Mammary epithelial cell (primary cell): ENCODE measurements around the gene STXBP5.

ENCODE experiments used
- EZH2 ChIP-seq: IDR thresholded peaks from 2 replicates; pipeline ENCODE4 v1.6.1; 2012; ENCODE audit warnings: low read length, inconsistent platforms, borderline replicate concordance
- TF ChIP-seq, protein P1 (sequence below), 2 donors: IDR thresholded peaks in 1 of 2; conservative IDR thresholded peaks in 1 of 2; 2 replicates each; pipeline ENCODE4 v1.5.1; 2011 to 2012; ENCODE audit warnings: inconsistent platforms in 2 of 2, low read length in 2 of 2, mild to moderate bottlenecking in 2 of 2, control low read depth in 1 of 2, low read depth in 1 of 2; ENCODE audit not compliant: insufficient read depth in 1 of 2; ENCODE audit errors: extremely low read depth in 1 of 2

DNA sequence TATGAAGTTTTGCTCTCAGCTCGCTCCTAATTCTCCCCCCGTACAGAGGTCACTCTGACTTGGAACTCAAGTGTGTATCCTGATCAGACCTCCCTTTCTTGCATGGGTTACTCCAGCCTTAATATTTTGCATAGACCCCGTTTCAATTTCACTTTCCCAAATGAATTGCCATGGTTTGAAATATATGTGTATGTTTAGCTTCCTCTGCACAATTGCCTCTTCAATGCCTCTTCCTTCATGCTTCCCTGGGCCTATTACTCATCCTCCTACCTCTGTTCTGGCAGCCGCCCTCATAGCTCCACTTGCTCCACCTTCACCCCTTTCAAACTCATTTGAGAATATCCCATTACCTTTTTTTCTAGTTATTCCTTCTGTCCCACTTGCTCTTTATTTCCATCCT is 214.3 kb downstream of the STXBP5 start:
- TF ChIP-seq, protein P1, sequence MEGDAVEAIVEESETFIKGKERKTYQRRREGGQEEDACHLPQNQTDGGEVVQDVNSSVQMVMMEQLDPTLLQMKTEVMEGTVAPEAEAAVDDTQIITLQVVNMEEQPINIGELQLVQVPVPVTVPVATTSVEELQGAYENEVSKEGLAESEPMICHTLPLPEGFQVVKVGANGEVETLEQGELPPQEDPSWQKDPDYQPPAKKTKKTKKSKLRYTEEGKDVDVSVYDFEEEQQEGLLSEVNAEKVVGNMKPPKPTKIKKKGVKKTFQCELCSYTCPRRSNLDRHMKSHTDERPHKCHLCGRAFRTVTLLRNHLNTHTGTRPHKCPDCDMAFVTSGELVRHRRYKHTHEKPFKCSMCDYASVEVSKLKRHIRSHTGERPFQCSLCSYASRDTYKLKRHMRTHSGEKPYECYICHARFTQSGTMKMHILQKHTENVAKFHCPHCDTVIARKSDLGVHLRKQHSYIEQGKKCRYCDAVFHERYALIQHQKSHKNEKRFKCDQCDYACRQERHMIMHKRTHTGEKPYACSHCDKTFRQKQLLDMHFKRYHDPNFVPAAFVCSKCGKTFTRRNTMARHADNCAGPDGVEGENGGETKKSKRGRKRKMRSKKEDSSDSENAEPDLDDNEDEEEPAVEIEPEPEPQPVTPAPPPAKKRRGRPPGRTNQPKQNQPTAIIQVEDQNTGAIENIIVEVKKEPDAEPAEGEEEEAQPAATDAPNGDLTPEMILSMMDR (conservative IDR thresholded peaks at IDR 0.05 in 1 of 2, IDR thresholded peaks at IDR 0.05 in 1 of 2; ENCODE audit: extremely low read depth in 1 of 2, insufficient read depth in 1 of 2, low read depth in 1 of 2, low read length in 2 of 2) = no peak
- no peak for TF ChIP-seq EZH2
